ENCODE results near the gene SLC6A3.

Gene SLC6A3

GRCh38 chr5:1406681-1407640, 38.3 kb downstream of the SLC6A3 start:
- Histone ChIP-seq H3K36me3 (ENCODE audit: insufficient read depth, low read length) (no peaks in the 10 kb centered on the region), H3F3A (ENCODE audit: low read depth) (no peaks in the 10 kb centered on the region), H4K20me1 (ENCODE audit: insufficient read depth, low read length, poor library complexity, severe bottlenecking) (no peaks in the 10 kb centered on the region), H2AFZ (ENCODE audit: low read length) (no peak overlapping the region), H3K4me1 (ENCODE audit: insufficient read depth, low read length, poor library complexity, severe bottlenecking) (peaks cover 6% of the 10 kb centered on the region), H3K9me2 (replicated peaks; ENCODE audit: low read depth, low read length) (no peaks in the 10 kb centered on the region), H3K9me3 (ENCODE audit: insufficient read depth, low read depth, low read length) (no peaks in the 10 kb centered on the region), H3K4me2 (ENCODE audit: low read depth, low read length, poor library complexity, severe bottlenecking) (no peak overlapping the region), H3K4me3 (ENCODE audit: low read length, poor library complexity, severe bottlenecking) (no peak overlapping the region), H3K79me2 (ENCODE audit: insufficient read depth, low read length) (no peaks in the 10 kb centered on the region), H3K9ac (ENCODE audit: low read depth, low read length, poor library complexity, severe bottlenecking) (no peak overlapping the region), H3K27me3 (ENCODE audit: insufficient read depth, low read length, poor library complexity, severe bottlenecking) (no peaks in the 10 kb centered on the region)
- TF ChIP-seq EZH2phosphoT487 (IDR thresholded peaks at IDR 0.05; ENCODE audit: borderline replicate concordance) (no peak), CTCF (conservative IDR thresholded peaks at IDR 0.05; ENCODE audit: low read length) (no peak)

- no peak overlapping the region for H3K9ac ChIP-seq (ENCODE audit: low read depth, low read length, poor library complexity, severe bottlenecking)
- no peaks in the 10 kb centered on the region for H3K9me2 ChIP-seq (replicated peaks; ENCODE audit: low read depth, low read length)
- no peaks in the 10 kb centered on the region for H4K20me1 ChIP-seq (ENCODE audit: insufficient read depth, low read length, poor library complexity, severe bottlenecking)
- no peaks in the 10 kb centered on the region for H3K9me3 ChIP-seq (ENCODE audit: insufficient read depth, low read depth, low read length)
- H3F3A ChIP-seq (ENCODE audit: low read depth) = no peaks in the 10 kb centered on the region
- H3K4me2 ChIP-seq (ENCODE audit: low read depth, low read length, poor library complexity, severe bottlenecking) = no peak overlapping the region
- no peaks in the 10 kb centered on the region for H3K27me3 ChIP-seq (ENCODE audit: insufficient read depth, low read length, poor library complexity, severe bottlenecking)
- no peaks in the 10 kb centered on the region for H3K79me2 ChIP-seq (ENCODE audit: insufficient read depth, low read length)
- H3K4me1 ChIP-seq (ENCODE audit: insufficient read depth, low read length, poor library complexity, severe bottlenecking) = peaks cover 6% of the 10 kb centered on the region
- H3K4me3 ChIP-seq (ENCODE audit: low read length, poor library complexity, severe bottlenecking) = no peak overlapping the region
- no peak overlapping the region for H2AFZ ChIP-seq (ENCODE audit: low read length)
- no peaks in the 10 kb centered on the region for H3K36me3 ChIP-seq (ENCODE audit: insufficient read depth, low read length)
- no peak for TF ChIP-seq CTCF (conservative IDR thresholded peaks at IDR 0.05; ENCODE audit: low read length)
- TF ChIP-seq EZH2phosphoT487 (IDR thresholded peaks at IDR 0.05; ENCODE audit: borderline replicate concordance) = no peak
These were observed 39.4 kb downstream of the SLC6A3 start for GRCh38 chr5:1405539-1406530.

- Histone ChIP-seq H3K4me2 (ENCODE audit: low read depth, low read length, poor library complexity, severe bottlenecking) (no peak overlapping the region), H4K20me1 (ENCODE audit: insufficient read depth, low read length, poor library complexity, severe bottlenecking) (no peaks in the 10 kb centered on the region), H3K79me2 (ENCODE audit: insufficient read depth, low read length) (no peaks in the 10 kb centered on the region), H2AFZ (ENCODE audit: low read length) (no peak overlapping the region), H3K4me3 (ENCODE audit: low read length, poor library complexity, severe bottlenecking) (no peak overlapping the region), H3K27me3 (ENCODE audit: insufficient read depth, low read length, poor library complexity, severe bottlenecking) (no peaks in the 10 kb centered on the region), H3K36me3 (ENCODE audit: insufficient read depth, low read length) (no peaks in the 10 kb centered on the region), H3F3A (ENCODE audit: low read depth) (no peaks in the 10 kb centered on the region), H3K9me2 (replicated peaks; ENCODE audit: low read depth, low read length) (no peaks in the 10 kb centered on the region), H3K9ac (ENCODE audit: low read depth, low read length, poor library complexity, severe bottlenecking) (no peak overlapping the region), H3K9me3 (ENCODE audit: insufficient read depth, low read depth, low read length) (no peaks in the 10 kb centered on the region), H3K4me1 (ENCODE audit: insufficient read depth, low read length, poor library complexity, severe bottlenecking) (peaks cover 6% of the 10 kb centered on the region)
- TF ChIP-seq EZH2phosphoT487 (IDR thresholded peaks at IDR 0.05; ENCODE audit: borderline replicate concordance) (no peak), CTCF (conservative IDR thresholded peaks at IDR 0.05; ENCODE audit: low read length) (no peak)
These were observed 40.1 kb downstream of the SLC6A3 start for GRCh38 chr5:1405121-1405520.
